Cerebellar cortex (tissue), 1 donor: ENCODE measurements around the gene SPATA21.
A peak's percentile ranks its signal among the peaks of the same experiment; 100 is the strongest.
"Not testable (repeated sequence)": the region's sequence is repeated elsewhere in the genome, so short reads cannot be mapped to it uniquely, and the experiment has no call there.

Experiments
- DNase-seq: peaks from one replicate; pipeline ENCODE4 v3.0.0-alpha.2; 2015; ENCODE audit warnings: low spot score

SPATA21 gene, protein sequence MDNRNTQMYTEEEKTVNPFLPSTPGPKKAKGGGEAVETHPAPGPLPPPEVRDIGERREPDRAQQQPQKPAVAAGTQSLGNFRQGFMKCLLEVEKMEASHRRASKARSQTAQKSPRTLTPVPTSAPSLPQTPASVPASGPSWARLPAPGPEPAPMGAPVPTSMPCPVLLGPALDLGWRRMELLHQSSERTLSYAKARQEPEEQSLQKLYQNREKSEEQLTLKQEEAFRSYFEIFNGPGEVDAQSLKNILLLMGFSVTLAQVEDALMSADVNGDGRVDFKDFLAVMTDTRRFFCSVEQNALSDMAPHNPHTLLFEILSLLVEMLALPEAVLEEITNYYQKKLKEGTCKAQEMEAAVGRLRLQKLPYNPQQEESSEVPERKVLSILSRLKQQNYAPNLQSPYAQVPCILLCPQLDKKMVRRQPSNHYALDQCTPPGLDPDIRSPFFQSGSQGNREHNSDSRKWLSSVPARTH

DNA sequence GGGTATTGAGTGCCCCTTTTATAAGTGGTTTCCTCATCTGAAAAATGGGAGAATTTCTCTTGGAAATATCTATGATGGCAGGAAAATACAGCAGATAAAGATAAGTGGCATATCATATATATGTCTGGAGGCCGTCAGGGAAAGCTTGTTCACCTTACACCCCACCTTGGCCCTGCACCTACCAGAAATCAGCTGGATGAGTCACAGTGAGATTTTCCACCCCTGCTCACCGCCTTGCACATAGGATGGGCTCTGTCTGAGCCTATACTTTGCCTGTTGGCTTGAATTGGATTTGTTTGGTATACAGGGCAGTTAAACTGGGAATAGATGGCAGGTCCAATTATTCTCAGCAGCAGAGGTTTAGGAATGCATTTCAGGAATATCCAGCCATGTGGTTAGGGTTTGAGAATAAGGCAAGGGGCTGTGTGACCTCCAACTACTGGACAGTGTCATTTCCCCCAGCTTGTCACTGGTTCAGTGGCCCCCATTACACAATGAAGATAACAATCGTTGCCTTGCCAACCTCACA is at the start of gene SPATA21:
SPATA21 (minus strand) TSS at position 479 of the 529 bp plus-strand sequence. CDS start 6,053 bp downstream, outside the sequence.
- no peak for DNase-seq

DNA sequence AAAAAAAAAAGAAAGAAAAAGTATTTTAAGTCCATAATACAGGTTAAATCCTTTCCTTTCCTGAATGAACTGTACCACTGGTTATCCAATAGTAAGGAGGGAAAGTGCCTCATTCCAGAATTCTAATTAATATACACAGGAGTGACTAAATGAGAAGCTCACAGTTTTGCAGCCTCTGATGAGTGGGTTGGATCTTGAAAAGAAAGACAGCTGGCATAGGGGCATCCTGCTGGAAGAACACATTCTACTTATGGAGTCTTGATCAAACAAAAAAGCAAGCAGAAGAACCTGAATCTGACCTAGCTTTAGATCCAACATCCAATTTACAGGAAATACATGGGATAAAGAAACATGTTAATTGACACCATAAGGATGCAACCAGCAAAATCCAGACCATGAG is 49.8 kb upstream of the SPATA21 start:
- DNase-seq, result not testable (repeated sequence)

DNA sequence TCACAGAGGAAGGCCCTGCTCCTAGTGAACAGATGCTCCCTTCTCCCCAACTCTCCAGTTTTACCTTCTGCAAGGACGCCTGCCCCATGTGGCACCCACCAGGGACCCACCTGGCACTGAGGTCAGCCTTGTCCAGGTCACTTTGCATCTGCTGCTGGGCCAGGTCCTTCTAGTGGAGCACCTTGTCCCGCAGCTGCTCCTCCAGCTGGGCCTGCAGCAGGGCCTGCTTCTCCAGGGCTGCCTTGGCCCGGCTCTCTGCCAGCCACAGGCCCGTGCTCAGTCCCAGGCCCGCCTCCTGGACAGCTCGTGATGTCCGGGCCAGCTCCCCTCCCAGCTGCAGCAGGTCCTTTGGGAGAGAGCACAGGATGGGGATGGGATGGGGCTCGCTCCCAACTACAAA is 49.1 kb upstream of the SPATA21 start:
- DNase-seq, result not testable (repeated sequence)

DNA sequence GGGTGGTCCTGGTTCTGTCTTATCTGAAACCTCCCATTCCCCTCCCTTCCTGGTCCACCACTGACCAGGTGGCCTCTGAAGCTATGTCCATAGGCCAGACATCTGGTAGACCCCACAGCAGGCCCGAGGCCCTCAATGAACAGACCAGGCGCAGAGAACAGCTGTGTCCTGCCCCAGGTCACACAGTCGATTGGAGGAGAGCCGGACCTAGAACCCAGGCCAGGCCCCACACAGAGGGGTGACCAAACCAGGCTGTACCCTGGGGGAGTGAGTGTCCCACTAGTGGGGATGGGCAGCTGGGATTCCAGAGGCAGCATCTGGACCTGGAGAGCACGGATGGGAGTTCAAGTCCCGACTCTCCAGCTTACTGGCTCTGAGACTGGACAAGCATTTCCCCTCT is 47.7 kb upstream of the SPATA21 start:
- no peak for DNase-seq

DNA sequence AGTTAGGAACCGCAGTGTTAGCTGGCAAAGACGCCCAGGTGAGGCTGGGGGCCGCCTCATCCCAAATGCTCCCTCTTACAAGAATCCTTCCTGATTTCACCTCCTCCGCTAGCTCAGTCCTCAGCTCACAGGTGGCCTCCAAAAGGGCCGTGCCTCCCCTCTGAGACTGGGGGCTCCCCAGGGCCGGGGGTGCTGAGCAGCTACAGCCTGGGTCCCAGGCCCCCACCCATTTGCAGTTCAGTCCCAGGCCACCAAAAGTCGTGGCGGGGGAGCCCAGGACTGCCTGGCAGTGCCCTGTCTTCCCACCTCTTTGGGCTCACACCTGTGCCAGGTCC is 47.2 kb upstream of the SPATA21 start:
- no peak for DNase-seq

DNA sequence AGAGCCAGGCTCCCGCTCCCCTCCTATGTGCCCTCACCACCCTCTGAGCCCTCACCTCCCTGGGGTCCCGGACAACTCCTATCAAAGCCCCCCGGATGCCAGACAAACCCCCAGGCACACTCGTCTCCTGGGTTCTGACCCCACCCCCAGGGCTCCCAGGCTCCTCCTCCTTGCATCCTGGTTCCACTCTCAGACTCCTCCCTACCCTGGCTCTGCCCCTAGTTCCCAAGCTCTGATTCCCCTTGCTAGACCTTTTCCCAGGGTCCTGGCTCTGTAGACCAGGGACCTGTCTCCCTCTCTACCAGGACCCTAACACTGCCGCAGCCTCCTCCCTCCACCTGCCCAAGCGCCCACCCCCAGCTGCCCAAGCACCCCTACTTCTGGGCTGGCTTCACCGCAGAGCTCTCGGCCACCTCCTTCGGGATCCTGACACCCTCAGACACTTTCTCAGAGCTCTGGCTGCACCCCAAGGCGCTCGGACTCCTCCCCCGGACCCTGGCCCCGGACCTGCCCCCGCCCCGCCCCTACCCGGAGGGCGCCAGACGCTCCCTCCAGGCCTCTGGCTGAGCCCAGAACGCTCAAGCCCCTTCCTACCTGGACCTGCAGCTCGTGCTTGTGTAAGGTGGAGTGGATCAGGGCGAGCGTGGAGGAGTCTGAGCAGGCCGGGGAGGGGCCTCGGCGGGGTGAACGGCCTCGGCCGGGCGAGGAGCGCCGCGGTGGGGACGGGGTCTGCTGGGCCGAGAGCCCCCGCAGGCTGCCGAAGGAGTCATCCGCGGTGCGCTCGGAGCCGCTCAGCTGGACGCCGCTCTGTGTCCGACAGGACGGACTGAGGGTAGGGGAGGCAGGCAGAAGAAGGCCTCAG is 46.6 kb upstream of the SPATA21 start:
- not testable (repeated sequence) for DNase-seq

DNA sequence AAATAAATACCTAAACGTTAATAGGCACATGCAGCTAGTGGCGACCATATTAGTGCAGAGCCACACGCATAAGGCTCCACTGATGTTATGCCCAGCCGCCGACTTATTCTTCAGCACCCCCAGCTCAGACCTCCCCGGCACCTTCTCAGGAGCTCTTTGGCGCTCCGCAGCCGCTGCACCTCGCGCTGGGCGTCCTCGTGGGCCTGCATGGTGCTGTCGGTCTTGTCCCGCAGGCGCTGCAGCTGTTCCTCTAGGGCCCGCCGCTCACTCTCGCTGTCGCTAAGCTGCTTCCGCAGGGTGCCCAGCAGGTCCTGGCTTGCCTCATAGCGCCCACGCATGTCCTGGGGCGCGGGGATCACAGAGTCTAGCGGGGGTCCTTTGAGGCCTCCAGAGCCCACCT is 45.9 kb upstream of the SPATA21 start:
- DNase-seq, result not testable (repeated sequence)

DNA sequence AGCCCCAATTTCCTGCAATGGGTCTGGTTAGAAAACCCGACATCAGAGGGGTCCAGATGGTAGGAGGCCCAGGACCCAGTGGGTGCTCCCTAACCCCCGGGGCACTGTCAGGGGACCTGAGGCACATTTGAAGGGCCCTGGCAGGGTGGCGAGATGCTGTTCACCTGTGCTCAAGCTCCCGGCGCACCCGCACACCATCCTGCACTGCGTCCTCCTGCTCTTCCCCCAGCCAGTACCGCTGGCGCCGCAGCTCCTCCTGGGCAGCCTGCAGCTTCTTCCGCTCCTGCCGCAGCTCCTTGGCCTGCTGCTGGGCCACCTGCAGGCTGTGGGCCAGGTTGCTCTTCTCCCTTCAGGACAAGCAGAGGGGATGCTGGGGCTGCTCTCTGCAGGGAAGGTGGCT is 40.9 kb upstream of the SPATA21 start:
- DNase-seq, result no peak

DNA sequence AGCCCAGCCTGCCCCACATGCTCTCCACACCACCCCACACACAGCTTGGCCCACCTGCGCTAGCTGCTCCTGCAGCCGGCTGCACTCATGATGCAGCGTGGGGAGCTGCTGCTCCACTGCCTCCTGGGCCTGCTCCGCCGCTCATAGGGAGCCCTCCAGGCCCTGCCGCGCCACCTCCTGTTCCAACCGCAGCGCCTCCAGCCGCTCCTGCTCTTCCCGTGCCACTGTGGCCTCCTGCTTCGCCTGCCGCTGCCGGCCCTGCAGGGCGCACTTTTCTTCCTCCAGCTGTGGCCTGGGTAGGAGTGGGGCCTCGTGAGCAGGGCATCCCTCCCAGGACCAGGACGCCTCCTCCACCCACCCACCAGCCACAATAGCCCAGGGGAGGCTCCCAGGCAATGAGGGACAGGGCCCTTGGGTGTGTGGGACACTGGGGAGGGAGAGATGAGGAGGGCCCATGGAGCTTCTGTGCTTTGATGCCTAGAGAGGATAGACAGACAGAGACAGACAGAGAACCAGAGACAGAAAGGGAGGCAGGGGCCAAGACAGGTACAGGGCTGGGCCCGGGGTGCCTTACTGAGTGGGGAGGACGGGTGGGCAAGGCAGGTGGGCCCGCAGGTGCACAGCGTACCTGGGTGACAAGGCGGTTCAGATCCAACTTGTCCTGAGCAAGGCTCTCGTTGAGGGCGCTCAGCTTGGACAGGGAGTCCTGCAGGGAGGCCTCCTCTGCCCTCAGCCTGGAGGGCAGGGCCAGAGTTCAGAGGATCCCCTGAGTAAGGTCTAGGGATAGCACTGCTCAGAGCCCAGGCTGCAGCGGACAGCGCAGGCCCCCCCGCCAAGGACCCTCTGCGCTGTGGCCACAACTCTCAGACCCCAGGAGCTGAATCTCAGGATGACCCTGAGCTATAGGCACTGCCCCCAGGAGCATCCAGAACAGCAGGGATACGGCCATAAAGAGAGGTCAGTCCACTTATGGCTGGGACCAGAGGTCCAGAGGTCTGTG is 38.8 kb upstream of the SPATA21 start:
- DNase-seq, result not testable (repeated sequence)

DNA sequence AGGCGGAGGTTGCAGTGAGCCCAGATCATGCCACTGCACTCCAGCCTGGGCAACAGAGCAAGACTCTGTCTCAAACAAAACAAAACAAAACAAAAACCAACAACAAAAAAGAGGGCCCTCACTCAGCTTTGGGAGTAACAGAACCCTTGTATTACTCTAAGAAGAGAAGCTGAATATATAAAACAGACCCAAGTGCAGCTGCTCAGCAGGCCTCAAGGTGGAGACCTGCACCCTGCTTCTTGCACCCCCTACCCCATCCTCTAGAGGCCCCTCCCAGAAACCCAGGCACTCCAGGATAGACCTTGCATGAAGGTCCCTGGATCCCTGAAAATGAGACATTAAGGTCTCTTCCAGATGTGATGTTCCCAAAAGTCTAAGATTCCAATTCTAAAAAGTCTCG is 37.7 kb upstream of the SPATA21 start:
- DNase-seq, result peak; percentile 18

DNA sequence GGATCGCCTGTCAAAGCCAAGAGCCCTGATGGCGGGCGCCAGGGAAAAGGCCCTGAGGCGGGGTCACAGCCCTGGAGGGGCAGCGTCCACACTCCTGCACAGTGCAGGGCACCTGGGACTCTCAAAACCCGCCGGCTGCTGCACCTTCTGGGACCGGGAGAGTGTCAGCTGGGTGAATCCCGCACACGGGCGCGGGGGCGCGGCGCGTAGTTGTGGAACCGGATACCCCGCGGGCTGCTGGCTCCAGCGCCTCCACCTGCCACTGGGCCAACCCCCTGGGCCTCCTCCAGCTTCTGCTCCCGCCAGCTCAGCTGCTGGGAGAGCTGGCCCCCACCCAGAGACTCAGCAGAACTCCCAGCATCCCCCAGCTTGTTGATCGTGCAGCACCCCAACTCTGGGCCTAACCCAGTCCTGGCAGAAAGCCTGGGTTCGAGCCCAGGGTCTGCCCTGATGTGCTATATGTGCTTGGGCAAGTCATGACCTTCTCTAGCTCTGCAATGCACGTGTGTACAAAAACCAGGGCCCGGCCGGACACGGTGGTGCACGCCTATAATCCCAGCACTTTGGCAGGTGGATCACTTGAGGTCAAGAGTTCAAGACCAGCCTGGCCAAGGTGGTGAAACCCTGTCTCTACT is 37.1 kb upstream of the SPATA21 start:
- DNase-seq, result no peak

DNA sequence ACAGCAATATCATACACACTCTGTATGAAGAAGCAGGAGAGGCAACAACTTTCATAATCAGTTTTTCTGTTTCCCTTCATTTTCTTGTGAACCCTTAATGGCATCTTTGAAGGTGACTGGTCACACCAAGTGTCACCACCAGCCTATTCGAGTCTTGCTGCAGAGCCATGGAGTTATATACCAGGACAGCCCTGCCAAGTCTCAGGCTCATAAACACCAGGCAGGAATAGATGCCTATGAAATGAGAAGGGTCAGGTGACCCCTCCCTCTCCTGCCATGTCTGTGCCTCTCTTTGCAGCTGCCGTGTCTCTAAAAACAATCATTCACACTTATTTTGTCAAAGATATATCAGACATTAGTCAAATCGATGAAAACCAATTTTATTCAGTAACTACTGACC is 31.3 kb upstream of the SPATA21 start:
- no peak for DNase-seq

DNA sequence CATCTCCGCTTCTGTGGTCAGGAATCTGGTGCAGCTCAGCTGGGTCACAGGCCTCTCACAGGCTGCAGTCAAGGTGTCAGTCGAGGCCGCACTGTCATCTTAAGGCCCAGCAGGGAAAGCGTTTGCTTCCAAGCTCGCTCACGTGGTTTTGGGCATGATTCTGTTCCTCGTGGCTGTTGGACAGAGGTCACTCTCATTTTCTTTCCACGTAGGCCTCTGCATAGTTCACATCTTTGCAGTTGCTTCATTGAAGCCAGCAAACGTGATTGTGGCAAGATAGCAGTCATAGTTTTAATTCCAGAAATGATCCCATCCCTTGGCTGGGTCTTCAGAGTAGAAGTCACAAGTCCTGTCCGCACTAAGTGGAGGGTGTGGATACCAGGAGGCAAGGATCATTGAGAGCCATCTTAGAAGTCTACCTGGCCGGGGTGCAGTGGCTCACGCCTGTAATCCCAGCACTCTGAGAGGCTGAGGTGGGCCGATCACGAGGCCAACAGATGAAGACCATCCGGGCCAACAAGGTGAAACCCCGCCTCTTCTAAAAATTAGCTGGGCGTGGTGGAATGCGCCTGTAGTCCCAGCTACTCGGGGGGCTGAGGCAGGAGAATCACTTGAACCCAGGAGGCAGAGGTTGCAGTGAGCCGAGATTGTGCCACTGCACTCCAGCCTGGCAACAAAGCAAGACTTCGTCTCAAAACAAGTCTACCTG is 27.8 kb upstream of the SPATA21 start:
- no peak for DNase-seq

DNA sequence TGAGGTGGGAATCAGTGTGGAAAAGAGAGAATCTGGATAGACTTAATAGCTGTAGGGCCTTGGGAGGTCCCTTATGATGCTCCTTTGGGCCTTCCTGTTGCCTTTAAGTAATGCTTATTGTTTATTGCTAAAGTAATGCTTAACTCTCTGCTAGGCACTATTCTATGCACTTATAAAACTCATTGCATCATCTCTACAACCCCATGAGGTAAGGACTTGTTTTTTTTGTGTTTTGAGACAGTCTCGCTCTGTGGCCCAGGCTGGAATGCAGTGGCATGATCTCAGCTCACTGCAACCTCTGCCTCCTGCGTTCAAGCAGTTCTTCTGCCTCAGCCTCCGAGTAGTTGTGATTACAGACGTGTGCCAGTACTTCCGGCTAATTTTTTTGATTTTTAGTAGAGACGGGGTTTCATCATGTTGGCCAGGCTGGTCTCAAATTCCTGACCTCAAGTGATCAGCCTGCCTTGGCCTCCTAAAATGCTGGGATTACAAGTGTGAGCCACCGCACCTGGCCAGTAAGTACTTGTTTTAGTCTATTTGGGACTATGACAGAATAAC is 25.6 kb upstream of the SPATA21 start:
- DNase-seq, result no peak

DNA sequence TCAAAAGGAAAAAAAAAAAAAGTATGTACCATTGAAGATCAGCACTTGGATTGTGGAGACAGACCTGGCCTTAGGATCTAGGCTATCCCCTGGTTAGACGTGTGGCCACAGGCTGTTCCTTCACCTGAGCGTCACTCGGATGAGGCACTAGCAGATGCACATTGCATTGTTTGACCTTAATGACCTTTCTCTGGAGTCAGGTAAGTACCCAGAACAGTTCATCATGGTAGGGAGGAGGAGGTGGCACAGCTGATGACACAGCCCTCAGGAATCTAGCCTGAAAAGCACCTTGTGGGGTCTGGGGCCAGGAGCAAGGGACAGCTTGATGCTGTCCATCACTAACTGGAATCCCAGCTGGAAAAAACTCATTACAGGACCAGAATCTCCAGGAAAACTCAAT is 24.5 kb upstream of the SPATA21 start:
- DNase-seq, result no peak

DNA sequence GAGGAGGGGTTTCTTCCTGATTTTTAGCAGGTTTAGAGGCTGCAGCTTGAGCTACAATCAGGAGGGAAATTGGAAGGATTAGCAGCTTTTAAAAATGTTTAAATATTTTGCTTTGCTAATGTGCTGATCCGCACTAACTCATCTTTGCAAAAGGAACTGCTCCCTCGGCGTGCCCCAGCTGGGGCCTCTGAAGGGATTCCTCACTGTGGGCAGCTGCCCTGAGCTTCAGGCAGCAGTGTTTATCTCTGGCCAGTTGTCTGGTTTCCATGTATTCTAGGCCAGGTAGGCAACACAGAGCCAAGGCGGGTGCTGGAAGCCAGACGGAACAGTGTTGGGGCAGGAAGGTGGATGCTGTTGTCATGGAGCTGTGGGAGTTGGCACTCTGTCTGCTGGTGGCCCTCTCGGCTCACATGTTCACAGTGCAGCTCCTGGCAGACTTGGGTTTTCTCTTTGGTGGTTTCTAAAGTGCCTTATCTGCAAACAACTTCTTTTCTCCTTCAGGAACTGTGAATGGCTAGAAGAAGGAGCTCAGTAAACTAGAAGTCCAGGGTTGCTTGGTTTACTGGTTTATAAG is 22.2 kb upstream of the SPATA21 start:
- peak; percentile 68 for DNase-seq

DNA sequence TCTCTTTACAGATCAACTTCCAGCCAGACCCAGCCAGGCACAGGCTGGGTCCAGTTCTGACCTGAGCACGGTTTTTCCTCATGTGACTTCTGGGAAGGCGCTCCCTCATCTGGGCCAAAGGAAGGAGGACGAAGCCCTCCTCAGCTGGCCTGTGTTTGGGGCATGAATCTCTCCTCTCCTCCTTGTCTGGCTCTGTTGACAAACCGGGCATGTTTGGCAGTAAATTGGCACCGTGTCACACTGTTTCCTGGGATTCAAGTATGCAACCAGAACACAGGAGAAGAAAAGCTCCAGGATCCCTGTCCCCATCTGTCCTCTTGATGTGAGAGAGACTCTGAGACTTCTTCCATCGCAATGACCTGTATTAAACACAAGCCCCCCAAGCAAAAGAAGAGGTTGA is 21.6 kb upstream of the SPATA21 start:
- peak; percentile 64 for DNase-seq

DNA sequence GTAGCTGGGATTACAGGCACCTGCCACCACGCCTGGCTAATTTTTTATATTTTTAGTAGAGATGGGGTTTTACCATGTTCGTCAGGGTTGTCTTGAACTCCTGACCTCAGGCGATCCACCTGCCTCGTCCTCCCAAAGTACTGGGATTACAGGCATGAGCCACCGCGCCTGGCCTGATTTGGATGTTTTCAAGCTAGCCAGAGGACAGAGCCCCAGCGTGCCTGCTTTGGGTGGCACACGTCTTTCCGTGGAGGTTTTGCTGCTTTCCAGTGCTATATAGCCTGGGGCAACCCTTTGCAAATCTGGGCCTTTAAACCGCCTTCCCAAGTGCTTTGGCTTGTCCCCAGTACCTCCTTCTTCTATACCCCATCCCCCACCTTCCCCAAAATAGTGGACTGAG is 18.9 kb upstream of the SPATA21 start:
- not testable (repeated sequence) for DNase-seq

DNA sequence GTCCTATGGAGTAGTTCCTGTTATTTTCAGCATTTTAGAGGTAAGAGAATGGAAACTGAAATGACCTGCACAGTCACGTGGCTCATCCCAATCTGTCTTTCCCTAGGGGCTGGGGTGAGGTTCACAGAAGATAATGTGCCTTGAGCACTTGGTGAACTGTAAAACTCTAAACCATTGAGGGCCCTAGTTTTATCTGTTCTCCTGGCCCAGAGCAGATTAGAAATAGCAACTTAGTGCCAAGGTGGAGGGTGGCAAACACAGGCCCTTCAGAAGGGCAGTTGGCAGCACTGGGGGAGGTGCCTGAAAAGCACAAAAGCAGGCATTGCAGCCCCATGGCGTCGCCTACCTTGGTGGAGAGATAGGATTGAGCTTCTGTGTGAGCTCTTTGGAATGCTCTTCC is 17.7 kb upstream of the SPATA21 start:
- DNase-seq, result not testable (repeated sequence)
